HG02840 (cell line): ENCODE data around the gene FN1.

Source experiments
- ATAC-seq: cut with Tn5 transposase; IDR thresholded peaks from one replicate; pipeline ENCODE4 v1.9.1; 2021; ENCODE audit warnings: mild to moderate bottlenecking, moderate library complexity, moderate number of reproducible peaks; ENCODE audit not compliant: unreplicated experiment, low FRiP score

Gene FN1

DNA sequence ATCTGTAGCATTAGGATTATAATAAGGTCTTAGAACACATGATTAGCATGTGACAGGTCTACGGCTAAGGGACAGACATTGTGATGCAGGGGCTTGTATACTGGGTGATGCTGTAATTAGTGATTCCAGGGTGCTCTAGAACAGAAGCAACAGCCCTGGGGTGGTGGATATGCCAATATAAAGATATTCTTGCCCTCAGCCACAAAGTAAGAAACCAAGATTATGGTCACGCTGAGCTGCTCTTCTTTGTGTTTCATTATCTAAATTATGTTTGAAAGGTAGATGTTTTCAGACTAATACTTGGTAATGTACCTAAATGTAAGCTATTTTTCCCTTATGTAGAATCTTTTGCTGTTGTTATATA lies 45.3 kb downstream of the FN1 start:
- ATAC-seq, result no peak

DNA sequence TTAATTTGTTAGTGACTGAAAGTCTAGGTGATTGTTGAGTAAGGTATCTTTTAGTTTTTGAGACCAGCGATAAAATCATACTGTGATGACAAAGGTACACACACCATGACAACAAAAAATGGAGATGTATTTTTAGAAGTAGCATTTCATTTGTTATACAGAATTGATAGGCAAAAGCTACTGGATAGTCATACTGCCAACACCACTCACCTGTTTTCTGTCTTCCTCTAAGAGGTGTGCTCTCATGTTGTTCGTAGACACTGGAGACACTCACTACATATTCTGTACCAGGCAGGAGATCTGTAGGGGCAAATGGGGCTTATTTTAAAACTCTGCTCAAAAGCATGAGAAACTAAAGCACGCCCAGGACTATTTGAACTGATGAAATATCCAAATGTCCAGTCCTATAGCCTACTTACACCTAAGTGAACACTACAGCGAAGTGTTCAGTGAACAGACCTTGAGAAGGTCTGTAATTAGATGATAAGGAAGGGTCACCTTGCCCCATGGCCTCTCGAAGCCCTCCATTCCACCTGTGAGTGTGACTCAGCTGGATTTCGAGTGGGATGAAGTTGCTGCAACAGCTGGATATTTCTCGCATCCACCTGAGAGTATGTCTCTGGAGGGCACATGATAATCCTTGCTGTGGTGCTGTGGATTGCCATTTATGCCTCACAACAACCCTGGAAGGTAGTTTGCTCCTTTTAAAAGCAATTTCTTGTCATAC lies 47.7 kb downstream of the FN1 start:
- ATAC-seq, result no peak

- ATAC-seq, result no peak
Measured at GRCh38 chr2:215386566-215386965, 49.3 kb downstream of the FN1 start.

- no peak for ATAC-seq
Measured at GRCh38 chr2:215384710-215385109, 51.2 kb downstream of the FN1 start.

DNA sequence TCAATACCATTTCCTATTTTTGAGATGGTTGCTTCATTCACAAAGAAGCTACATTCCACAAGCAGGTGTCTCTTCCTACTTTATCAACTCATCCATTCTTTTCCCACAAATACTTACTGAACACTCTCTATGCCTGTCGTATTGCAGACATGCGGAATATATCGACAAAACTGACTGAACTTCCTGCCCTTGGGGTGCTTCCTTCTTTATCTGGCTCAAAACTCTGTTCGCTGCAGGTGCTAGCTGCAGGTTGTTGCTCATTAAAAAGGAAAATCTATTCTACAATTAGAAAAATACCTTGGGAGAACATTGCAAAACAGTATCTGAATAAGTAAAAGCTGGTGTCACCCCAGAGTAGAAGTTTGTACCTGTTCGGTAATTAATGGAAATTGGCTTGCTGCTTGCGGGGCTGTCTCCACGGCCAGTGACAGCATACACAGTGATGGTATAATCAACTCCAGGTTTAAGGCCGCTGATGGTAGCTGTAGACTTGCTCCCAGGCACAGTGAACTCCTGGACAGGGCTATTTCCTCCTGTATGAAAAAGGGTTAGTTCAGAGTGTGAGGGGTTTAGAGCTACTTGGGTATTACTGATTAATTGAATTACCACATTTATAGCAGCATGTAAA lies 52.1 kb downstream of the FN1 start:
- ATAC-seq, result no peak

- no peak for ATAC-seq
Measured at GRCh38 chr2:215382480-215382879, 53.4 kb downstream of the FN1 start.

DNA sequence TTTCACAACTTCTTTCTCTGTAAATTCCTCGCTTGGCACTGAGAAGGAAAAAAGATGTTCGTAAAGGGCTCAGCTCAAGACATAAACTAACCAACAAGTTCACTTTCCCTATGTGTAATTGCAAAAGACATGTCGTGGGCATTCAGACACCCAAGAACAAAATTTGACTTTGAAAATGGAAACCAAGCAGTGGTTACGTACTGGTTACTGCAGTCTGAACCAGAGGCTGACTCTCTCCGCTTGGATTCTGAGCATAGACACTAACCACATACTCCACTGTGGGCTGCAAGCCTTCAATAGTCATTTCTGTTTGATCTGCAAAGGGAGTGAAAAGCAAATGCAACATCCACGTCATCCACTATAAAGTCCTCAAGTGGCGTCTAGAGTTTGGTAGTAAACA lies 53.9 kb downstream of the FN1 start:
- ATAC-seq, result no peak

- no peak for ATAC-seq
Measured at GRCh38 chr2:215380699-215381098, 55.2 kb downstream of the FN1 start.

DNA sequence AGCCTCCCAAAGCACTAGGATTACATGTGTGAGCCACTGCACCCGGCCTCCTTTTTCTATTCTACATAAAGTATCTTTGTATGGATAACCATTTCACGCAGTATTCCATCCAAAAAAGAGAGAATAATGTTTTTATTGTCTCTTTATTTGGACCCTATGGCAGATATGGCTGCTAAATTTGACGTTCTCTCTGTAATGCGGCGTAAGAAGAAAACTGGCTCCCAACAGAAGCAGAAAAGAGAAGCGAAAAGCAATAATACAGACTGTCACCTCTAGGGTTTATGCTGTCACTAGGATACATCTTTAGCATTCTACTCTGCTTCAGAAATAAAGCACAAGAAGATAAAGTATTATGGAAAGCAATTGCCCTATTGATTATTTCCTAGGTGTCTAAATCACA lies 55.9 kb downstream of the FN1 start:
- ATAC-seq, result no peak

GRCh38 chr2:215379039-215379438 lies 56.8 kb downstream of the FN1 start:
- no peak for ATAC-seq

GRCh38 chr2:215378045-215378444 lies 57.8 kb downstream of the FN1 start:
- no peak for ATAC-seq

DNA sequence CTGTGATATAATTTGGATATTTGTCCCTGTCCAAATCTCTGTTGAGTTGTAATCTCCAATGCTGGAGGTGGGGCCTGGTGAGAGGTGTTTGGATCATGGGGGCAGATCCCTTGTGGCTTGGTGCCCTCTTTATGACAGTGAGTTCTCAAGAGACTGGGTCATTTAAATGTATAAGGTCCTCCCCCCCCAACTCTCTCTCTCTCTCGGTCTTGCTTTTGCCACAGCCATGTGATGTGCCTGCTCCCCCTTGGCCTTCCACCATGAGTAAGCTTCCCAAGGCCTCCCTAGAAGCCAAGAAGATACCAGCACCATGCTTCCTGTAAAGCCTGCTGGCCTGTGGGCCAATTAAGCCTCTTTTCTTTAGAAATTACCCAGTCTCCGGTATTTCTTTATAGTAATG lies 58.6 kb downstream of the FN1 start:
- ATAC-seq, result no peak

- ATAC-seq, result no peak
Measured at GRCh38 chr2:215376103-215376780, 59.6 kb downstream of the FN1 start.

DNA sequence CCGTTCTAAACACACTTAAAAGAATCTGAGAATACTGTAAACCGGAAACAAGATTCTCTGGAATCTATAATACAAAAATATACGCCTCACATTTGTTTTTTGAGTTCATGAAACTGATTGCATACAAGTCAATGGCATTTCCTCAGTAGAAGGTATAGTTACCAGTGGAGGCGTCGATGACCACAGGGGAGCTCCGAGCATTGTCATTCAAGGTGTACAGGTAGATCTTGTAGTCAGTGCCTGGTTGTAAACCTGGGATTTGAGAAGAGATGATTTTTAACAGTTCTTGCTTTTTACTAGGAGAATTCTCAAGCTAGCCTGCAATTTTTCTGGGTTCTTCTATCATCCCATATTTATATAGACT lies 60.4 kb downstream of the FN1 start:
- ATAC-seq, result no peak

DNA sequence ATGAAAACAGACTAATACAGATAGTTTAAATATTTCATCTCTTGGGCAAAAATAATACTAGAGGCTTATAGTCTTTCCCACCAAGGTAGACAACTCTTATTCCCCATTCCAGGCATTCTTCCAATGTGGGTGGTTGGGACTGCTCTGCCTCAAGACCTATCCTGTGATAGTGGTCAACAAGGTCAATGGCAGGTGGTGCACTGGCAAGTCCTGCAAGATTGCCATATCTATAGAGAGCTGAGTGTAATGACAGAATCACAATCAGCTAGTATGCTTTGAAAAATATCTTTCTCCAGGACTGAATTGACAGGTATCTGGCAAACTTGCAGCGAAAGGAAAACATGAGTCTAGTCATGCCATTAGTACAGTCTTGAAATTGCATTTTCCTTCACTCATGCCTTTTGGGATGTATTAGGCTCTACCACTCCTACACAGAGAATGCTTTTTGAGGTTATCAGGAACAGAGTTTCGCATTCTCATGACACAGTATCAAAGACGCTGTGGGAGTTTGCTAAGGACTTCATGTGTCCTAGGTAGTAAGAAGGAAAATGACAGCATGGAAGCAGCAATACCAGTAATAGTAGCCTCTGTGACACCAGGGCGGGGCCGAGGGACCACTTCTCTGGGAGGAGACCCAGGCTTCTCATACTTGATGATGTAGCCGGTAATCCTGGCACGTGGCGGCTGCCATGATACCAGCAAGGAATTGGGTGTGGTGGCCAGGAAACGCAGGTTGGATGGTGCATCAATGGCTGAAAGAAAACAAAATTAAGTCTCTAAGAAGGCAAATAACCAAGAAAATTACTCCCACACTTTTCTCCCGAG lies 61.0 kb downstream of the FN1 start:
- no peak for ATAC-seq

GRCh38 chr2:215374002-215374401 lies 61.9 kb downstream of the FN1 start:
- ATAC-seq, result no peak

DNA sequence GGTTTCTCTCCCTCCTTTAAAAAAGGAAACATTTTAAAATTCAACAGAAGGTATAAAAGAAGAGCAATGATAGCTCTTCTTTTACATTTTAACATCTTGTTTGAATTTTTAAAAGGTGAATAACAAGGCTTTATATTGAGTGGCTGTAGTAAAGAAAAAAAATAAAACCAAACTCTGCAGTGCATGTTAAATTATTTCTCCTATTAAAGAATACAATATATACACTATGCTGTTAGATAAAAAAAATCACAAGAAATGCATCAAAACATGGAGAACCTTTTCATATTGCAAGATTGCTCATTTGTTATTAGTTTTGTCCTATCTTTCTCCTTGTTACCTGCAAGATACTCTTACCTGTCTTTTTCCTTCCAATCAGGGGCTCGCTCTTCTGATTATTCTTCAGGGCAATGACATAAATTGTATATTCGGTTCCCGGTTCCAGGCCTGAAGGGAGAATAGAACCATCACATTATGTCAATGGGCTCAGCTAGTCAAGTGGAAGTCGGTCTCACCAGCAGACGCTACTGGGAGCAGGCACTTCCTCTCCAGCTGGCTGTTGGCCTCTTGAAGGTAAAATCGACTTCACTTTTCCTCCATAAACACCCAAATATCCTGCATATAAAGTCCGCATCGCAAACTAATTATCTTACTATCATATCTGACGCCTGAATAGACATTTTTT lies 62.8 kb downstream of the FN1 start:
- ATAC-seq, result no peak

- ATAC-seq, result no peak
Measured at GRCh38 chr2:215371915-215372897, 63.7 kb downstream of the FN1 start.
